Right forelimb (tissue), 1 donor: ENCODE measurements around the gene RABL3.
"Not testable (repeated sequence)": the region's sequence is repeated elsewhere in the genome, so short reads cannot be mapped to it uniquely, and the experiment has no call there.

Experiments used
- DNase-seq: peaks from one replicate; pipeline ENCODE4 v3.0.0-alpha.2; 2018

The RABL3 gene

GRCh38 chr3:120743556-120744195, 1.4 kb upstream of the RABL3 start:
- DNase-seq, result no peak

- no peak for DNase-seq
These were observed 591 bp upstream of the RABL3 start for GRCh38 chr3:120742849-120743365.

GRCh38 chr3:120741837-120742197, 499 bp downstream of the RABL3 start:
- DNase-seq, result no peak

- no peak for DNase-seq
These were observed 996 bp downstream of the RABL3 start for GRCh38 chr3:120741320-120741719.

GRCh38 chr3:120738006-120738405, 4.3 kb downstream of the RABL3 start:
- DNase-seq, result not testable (repeated sequence)

- no peak for DNase-seq
These were observed 11.5 kb downstream of the RABL3 start for GRCh38 chr3:120730576-120731542.

DNA sequence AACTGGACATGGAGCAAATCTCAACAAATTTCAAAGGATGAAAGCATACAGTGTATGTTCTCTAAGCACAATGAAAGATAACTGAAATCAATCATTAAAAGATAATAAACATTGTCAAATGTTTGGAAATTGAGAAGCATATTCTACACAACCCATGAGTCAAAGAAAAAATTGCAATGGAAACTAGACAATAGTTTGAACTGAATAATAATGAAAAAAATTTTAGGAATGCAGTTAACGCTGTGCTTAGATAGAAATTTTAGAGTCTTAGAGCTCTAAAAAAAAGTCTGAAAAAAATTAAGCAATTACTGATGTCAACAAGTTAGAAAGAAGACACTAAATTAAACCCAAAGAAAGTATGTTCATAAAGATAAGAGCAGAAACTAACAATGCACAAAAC, 15.5 kb downstream of the RABL3 start:
- no peak for DNase-seq

GRCh38 chr3:120719167-120719834, 23.0 kb downstream of the RABL3 start:
- DNase-seq, result not testable (repeated sequence)

GRCh38 chr3:120713262-120713661, 29.1 kb downstream of the RABL3 start:
- DNase-seq, result no peak

DNA sequence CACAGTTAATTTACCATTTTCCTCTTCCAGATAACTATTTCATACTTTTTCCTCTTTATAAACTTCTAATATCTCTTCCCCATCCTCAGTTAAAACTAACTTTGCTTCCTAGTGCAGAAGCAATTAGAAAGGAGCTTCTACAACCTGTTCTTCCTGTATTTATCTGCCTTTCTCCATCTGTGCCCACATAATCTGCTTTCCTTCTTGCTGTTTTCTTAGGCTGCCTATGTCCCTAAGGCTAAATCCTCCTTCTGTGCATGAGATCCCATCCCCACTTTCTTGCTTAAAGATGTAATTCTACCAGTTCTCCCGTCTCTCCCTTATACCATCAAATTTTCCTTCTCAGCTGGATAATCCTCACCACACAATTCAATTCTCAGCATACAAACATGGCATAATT, 31.9 kb downstream of the RABL3 start:
- DNase-seq, result no peak

DNA sequence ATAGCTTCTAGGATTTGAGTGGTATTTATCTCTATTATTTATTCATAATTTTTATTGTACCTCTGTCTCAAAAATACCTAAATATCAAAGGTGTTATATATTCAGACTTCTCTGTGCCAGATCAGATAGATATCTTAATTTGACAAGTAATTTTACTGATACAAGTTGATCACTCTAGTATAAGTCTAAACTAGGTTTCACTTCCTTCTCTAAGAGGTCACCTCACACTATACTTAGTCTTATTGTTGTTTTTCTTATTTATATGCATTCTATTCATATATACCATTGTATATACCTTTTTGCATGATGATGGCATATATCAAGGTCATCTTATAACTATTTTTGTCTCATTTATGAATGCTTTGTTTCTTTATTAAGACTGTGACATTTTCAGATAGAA, 33.9 kb downstream of the RABL3 start:
- DNase-seq, result no peak

DNA sequence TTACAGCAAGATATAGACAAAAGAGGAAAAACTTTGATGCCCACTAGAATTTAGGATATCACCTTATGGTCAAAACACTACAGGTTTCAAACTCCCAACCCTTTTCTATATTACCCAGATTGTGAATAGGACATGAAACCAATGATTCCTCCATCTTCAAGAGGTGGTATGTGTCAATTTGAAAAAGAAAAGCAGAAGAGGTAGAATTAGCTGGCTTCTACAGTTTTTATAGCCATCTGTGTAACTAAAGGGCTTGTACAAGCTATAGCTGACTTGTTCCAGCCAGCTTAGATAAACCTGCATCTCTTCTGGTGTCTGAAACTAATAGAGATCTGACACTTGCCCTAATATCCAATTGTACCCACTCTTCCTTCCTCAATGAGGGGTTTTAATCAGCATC, 35.4 kb downstream of the RABL3 start:
- no peak for DNase-seq

DNA sequence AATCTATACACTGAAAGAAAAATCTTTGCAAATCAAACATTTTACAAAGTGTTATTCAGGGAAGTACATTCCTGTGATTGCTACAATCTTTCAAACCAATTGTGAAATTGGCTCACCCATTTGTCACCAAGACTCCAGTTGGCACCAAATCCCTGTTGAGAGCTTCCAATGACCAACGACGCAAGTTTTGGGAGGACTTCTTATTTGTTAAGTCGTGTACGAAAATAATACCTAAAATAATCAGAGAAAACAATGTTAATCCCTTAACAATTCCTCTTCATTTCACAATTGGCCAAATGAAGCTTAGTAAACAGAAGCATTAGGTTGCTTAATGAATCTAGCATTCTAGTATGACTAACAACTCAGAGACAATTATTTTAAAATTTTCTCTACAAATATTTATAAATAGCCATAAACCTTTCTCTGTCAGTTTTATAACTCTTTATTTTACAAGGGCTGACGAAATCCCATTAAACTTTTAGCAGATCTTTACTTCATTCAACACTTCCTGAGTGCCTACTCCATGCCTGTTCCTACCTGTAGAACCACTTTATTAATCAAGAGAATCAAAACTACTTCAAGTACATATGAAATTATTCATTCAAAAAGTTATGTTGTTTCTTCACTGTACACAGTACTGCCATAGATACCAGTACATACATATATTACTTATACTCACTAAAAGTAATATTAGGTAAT, 36.3 kb downstream of the RABL3 start:
- no peak for DNase-seq

DNA sequence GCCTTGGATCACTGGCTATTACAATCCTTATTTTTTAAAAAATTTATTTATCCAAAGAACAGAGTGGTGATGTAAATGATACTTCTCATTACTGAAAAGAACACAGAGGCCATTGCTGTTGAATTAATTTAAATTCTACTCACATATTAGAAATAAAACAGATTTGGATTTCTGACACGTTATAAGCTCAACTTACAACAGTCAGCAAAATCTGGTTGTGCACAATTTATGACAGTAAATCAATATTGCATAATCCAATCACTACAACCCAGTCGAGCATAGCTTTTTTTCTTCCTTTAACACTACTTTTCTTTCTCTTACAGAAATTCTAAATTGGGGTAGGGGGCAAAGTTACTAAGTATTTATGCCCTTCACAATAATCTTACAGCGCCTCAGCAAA, 43.0 kb downstream of the RABL3 start:
- DNase-seq, result no peak

DNA sequence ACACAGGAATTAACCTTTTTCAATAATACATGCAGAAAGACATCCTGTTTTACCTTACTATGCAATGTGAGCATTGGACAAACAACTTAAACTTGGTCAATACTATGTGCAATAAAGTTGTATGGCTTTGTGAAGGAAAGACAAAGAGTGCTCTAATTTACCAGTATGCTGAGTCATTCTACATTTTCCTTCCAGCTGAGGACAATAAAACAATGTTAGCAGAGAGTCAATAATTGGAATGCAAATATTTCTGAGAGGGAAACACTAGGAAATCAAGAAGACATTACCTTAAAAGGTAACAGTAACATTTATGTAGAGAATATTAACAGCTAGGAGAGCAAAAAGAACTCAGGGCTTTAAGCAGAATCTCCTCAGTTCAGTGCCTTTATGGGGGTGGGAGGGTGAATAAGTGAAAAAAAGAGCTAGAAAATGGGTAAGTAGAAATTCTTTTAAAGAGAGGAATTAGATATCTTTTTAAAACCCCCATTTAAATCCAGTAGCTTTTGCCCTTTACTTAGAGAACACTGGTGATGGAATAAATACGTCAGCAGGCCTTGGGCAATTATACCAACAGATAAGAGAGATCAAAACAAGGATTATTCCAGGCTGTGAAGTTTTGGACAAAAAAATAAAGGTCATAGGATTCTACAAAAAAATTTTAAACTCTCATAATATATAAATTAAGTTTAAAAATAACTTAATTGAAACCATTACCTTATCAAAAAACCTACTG, 48.7 kb downstream of the RABL3 start:
- no peak for DNase-seq

- no peak for DNase-seq
These were observed 52.9 kb downstream of the RABL3 start for GRCh38 chr3:120689395-120689794.

DNA sequence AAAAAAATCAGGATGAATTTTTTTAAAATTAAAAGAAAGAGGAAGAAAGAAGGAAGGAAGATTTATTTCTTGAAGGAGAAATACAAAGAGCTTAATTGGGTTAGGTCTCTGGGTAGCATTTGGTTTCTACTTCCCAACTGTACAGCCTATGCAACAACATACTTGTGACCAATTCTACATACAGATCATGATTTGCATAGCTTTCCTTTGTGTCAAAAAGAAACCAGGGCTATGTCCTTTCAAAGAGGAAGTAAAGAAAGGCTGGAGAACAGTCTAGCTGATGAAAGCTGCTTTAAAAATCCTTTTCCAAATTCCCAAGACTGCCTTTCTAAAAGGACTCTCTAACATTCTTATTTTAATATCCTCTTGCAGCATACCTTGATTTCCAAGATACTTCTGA, 54.2 kb downstream of the RABL3 start:
- no peak for DNase-seq

GRCh38 chr3:120685411-120685810, 56.9 kb downstream of the RABL3 start:
- DNase-seq, result no peak

GRCh38 chr3:120684896-120685295, 57.4 kb downstream of the RABL3 start:
- DNase-seq, result no peak

- no peak for DNase-seq
These were observed 58.5 kb downstream of the RABL3 start for GRCh38 chr3:120683671-120684301.

GRCh38 chr3:120683213-120683612, 59.1 kb downstream of the RABL3 start:
- DNase-seq, result no peak
